GM21447 (cell line): ENCODE data around the gene PTPRJ.
"Not testable (repeated sequence)": the region's sequence is repeated elsewhere in the genome, so short reads cannot be mapped to it uniquely, and the experiment has no call there.

Source experiments
- ATAC-seq: cut with Tn5 transposase; IDR thresholded peaks from one replicate; pipeline ENCODE4 v1.9.1; 2021; ENCODE audit not compliant: unreplicated experiment

Gene PTPRJ

DNA sequence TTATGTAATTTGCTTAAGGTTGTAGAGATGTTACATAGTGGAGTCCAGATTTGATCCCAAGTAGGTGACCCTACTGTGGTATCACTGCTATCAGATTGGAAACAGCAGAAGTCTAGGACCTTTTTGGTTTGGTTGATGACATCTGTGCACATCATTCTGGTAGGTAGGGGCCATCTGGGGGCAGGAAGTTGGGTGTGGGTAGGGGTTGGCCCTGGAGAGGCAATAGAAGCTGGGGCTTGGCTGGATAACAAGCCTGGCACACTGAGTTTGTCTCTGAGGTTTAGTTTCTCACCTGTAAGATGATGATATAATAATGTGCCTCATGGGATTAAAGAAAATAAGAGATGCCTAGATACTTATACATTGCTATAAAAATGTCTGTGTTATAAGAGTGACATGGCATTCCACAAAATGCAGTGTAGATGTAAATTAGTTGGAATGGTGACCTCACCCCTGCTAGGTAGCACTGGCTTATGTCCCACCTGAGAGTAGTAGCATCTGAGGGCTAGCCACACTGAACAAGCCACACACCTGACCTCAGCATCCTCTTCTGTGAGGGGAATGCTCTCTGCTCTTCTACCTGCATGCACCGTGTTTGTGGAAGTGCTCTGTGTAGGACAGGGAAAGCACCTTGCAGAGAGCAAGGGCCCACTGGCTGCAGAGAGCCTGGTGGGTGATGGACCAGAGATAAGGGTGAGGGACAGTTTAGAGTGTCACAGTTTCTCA is 36.9 kb downstream of the PTPRJ start:
- ATAC-seq, result no peak

DNA sequence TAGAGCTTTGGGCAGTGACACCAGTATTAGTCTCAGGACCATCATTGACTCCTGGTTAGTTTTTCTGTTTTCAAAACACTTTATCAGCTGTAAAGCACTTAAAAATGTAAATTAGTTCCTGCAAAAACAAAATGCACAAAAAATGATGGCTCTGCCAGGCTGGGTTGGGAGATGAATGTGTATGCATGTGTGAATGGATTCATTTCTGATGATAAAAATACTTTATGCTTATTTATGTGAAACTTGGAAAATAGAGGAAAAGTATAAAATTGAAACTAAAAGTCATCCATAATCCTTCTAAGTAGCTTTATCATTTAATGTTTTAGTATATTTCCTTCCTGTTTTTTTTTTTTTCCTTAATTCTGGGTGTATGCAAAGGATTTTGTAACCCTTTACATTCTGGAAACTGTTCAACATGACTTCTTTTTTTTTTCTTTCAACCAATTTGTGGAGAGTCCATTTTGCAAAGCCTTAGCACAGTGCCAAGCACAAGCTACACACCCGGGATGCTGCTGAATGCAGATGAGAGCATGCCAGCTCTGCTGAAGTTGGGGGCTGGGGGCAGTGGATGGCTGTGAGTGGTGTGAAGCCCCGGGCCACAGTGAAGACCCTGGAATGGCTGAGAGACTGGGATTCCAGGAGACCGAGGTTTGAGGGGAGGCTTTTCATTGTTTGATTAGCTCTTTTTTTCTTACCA is 37.6 kb downstream of the PTPRJ start:
- no peak for ATAC-seq

DNA sequence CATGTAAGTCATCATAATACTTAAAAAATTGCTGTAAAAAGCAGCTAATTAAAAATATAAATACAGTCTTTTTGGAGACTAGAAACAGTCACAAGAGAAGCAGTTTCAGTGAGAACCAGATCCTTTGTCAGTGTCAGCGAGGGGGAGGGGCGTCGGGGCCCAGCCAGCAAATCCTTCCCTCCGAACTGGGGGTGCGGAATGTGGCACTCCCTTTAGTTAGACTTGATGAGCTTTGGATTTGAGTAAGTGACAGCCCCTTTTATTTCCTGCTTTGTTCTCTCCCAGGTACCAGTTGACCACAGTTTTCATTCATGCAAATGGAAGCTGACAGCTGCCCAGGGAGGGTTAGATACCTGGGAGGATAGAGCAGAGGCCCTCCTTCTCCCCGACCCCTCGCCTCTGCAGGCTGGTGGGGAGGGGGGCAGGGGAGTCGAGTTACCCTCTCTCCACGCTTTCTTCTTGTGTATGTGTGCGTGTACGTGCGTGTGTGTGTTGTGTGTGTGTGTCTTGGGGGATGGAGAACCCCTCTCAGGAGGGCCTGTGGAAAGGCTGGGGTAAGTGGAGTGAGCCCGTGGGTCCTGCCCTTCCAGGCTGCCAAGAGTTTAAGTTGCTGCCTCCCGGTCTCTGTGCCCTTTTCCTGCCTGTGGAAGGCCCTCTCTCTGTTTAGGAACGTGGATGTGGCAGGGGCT is 38.3 kb downstream of the PTPRJ start:
- ATAC-seq, result no peak

DNA sequence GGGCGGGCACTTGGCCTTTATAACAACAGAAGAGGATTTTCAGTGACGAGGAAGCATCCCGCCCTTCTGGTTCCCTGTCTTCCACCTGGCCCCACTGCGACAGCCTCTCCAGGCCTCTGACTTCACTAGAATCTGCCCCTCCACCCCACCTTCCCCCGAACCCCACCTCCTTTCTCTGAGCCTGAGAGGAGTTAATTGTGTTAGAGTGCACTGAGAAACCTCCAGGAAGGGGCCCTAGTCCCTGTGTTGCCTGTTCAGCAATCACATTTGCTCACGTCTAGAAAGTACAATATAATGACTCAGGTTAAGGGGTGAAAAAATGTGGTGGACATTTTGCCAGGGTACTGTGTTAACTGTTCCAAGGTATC is 38.8 kb downstream of the PTPRJ start:
- ATAC-seq, result no peak

DNA sequence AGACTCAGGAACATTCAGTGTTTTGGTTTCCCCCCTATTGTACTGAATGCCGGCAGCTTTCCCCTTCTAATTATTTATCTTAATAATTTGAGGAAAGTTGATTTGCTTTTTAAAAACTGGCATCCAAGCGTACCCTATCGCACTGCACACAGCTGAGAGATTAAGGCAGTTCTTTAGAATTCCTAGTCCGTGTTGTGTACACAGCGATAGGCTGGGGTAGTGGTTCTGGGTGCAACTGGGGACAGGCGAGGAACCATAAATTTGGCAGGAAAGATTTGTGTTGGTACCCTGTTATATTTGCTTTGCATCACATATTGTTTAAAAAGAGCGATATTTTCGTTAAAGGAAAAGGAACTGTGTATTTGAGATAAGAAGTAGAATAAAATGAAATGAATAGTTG is 39.2 kb downstream of the PTPRJ start:
- no peak for ATAC-seq

DNA sequence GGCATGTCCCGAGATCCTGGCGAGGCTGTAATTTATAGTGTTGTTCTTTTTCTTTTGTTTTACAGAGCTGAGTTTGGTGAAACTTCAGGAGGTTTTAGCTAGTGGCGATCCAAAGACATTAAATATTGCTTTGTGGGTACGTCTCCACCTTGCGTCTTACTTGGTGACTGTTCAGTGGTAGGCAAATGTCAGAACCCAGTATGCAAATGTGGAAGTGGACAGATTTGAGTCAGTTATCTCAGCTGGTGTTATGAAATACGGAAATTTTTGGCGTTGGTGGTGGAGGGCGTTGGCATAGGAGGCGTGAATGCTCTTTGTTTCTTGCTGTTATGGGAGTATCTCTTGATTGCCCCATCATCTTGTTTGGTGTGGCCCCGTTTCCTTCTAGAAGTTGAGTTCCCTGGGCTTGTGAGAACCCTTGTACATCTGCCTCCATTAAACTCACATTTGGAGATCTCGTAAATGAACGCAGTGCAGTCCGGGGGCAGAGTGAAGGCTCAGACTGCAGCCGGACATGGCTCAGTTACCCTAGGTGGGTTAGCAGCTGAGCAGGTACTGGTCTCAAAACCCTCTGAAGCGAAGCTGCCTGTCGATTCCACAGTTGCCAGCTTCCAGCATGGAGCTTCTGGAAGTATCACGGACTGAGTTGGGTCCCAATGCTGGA is 39.9 kb downstream of the PTPRJ start:
- no peak for ATAC-seq

DNA sequence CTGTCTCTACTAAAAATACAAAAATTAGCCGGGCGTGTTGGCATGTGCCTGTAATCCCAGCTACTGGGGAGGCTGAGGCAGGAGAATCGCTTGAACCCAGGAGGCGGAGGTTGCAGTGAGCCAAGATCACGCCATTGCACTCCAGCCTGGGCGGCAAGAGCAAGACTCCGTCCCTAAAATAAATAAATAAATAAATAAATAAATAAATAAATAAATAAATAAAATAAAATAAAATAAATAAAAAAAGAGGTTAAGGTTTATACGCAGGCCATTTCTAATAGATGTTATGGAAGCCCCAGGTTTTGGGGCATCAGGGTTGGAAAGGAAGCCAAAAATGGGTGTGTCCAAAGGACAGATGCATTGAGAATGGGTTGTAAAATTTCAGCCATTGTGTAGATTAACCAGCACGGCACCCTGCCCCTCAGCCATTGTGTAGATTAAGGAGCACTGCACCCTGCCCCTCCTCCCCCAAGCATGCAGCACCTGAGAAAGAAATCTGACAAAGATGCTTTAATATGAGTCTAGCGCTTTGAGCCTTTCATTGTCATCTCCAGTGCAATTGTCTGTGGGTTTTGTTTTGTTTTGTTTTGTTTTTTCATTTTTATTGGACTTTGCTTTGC is 41.0 kb downstream of the PTPRJ start:
- not testable (repeated sequence) for ATAC-seq

DNA sequence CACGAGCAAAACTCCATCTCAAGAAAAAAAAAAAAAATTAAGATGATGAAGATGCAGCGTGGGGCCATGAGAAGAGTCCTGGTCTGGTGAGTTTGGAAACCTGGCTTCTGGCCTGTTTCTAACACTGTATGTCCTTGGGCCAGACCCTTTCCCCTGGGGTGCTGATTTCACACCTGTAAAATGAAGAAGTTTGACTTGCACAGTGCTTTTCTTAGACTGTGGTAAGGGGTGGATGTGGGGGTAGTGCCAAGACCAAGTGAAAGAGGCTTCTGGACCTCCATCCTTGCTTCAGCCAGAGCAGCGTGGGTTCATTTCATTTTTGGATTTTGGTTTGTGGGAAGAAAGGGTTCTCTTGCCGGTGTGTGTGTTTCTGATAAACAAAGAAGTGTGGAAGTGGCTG is 42.1 kb downstream of the PTPRJ start:
- ATAC-seq, result no peak

DNA sequence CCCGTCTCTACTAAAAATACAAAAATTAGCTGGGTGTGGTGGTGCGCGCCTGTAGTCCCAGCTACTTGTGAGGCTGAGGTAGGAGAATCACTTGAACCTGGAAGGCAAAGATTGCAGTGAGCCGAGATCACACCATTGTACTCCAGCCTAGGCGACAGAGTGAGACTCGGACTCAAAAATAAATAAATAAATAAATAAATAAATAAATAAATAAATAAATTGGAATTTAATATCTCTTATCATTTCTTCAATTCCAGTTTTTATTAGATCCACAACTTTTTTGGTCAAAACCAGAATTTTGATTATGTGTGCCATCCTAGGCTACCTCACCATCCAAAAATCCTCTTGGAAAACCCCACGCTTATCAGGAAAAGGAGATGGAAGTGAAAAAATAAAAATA is 43.2 kb downstream of the PTPRJ start:
- ATAC-seq, result not testable (repeated sequence)

DNA sequence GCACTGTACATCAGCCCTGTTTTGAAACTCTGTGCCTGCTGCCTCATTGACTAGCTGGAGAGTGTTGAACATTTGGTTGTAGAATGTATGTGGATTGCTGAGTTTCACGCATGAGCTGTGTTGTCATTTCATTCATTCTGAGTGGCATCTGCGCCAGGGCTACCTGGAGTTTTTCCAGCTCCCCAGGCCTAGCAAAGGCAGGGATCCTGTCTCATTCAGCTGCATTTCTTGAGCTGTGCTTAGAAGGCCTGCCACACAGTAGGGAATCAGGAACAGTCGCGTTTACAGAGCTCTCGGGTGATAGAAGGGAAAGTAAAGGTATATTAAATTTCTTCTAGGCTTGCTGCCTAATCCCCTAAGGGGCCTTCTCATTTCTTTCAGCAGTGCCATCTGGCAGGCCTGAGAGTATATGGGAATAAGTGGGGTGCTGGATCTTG is 44.3 kb downstream of the PTPRJ start:
- no peak for ATAC-seq

DNA sequence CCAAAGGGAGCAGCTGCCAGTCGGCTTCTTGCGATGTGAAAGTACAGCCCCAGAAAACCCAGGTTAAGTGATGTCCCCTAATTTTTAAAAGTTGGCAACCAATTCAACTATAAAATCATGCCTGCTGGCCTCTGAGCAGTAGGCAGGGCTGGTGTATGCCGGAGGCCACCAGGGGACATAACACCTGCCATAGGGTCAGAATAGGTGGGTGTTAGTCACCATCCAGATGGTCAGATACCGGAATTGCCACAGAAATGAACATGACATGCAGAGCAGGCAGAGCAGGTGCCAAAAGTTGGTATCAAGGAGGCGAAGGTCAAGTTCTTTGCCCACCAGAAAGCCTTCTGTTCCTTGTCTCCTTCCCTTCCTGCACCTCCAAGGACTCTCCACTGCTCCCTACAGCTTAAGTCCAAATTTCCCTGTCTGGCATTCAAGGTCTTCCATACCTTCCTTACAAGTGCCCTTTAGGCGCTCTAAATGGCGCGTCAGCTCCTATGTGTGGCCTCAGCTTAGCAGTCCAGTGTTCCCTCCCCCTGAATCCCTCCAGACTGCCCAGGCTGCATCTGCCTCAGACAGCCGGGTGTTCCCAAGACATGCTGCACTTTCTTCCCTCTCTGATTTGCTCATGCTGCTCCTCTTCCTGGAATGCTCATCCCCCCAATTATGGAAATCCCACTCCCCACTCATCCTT is 45.1 kb downstream of the PTPRJ start:
- no peak for ATAC-seq

DNA sequence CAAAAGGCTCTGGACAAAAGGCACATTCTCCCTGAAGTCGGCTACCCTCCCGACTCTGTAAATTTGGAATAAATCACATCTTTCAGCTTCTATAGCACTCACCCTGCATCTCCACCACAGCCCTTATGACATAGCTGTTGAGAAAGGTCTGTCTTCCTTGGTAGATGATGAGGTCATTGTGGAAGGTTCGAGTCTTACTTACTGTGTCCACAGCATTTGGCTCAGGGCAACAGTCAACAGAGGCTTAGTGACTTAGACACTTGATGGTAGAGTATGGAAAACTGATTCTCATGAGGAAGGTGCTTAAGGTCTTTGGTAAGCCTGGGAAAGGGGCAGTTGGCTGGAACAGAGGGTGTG is 45.6 kb downstream of the PTPRJ start:
- ATAC-seq, result no peak

DNA sequence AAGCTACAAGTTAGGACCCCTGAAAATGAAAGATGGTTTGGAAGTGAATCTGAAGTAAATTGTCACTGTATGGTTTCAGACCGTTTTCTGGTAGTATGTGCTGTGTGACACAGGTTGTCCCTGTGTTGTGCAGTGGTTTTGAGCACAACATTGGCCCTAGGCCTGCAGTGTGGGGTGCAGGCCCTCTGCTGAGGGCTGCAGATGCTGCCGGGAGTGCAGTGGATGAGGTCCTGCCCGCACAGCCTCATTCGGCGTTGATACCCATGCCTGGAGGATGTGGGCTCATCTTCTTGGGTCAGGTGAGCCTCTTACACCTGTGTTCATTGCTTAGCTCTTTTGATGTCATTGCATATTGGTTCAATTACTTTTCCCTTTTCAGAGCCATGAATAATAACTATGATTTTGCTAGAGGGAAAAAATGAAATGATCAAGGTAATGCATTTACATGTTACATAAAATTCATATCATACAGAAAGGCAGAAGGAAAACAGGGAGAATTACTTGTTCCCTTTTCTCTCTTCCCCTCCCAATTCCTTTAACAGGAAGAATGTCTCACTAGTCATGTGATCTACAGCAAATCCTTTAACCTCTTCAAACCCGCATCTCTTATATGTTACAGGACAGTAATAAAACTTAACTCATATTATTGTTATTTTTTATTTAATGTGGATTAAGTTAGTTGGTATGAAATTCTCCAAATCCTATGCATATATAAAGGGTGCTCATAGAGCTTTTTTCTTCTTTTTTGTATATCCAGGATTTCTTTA is 48.7 kb downstream of the PTPRJ start:
- no peak for ATAC-seq

DNA sequence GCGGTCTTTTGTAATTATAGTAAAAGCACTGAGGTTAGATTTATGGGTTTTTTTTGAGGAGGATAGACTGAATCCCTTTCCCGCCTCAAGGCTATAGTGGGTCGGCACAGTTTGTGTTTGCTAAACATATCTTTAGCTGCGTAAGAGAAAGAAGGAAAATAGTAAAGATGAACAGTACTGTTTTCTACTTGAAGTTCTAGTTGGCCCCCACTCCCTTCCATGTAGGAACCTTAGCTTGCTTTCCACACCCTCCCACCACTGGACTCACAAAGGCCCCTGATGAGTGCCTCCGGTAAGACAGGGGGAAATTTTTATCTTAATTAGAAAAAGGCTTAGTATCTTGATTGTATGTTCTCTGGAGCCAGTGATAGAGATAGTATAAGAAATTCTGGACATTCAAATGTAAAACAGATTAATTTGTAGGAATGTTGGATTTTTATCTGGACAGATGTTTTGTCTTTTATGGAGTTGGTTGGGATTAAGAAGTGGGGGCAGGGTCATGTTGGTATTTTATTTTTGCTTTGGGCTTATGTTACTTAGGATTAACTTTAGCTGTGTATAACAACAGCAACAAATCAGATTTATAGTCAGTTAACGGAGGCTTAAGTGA is 49.4 kb downstream of the PTPRJ start:
- ATAC-seq, result no peak

DNA sequence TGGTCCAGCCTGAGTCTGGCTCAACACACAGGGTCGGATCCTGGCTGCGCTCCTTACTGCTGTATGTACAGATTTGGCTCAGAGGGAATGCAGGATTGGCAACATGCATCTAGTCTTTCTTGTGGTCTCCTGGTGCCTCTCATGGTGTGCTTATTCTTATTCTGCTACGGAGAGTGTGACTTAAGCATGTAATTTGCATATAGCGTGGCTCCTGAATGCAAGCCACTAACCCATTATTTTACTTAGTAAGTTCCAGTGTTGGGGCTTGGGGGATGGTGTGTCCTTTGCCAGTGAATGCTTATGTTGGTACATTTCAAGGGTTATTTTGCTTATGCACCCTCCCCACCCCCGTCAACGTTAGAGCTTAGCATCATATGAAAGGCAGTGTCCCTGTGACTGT is 51.2 kb downstream of the PTPRJ start:
- ATAC-seq, result peak; percentile 32

DNA sequence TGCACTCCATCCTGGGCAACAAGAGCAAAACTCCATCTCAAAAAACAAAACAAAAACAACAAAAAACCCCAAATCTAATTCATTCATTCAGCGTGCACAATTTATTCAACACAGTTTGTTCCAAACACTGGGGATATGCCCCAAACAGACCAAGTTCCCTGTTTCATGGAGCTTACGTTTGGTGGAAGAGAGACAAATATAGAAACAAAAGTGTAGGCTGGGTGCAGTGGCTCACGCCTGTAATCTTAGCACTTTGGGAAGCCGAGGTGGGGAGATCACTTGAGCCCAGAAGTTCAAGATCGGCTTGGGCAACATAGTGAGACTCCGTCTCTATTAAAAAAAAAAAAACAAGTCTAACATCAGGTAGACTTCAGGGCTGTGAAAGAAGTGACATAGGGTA is 52.4 kb downstream of the PTPRJ start:
- ATAC-seq, result no peak

DNA sequence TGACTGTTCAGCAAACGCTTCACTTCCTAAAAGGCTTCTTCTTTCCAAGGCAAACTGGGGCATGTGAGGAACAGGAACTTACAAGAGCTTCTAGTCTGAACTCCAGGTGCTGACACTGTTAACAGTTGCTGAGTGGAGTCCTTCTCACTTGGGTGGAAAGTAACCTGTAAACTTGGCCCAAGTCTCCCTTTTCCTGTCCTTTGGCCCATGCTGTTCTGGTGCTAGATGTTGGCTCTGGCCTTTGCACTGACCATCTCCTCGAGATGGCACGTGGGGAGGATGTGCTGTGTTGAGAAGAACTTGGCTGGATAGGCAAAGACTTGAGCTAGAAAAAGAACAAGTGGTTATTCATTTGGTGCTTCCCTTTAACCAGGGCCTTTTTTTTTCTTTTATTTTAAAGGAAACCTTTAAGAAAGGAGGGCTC is 53.6 kb downstream of the PTPRJ start:
- no peak for ATAC-seq

DNA sequence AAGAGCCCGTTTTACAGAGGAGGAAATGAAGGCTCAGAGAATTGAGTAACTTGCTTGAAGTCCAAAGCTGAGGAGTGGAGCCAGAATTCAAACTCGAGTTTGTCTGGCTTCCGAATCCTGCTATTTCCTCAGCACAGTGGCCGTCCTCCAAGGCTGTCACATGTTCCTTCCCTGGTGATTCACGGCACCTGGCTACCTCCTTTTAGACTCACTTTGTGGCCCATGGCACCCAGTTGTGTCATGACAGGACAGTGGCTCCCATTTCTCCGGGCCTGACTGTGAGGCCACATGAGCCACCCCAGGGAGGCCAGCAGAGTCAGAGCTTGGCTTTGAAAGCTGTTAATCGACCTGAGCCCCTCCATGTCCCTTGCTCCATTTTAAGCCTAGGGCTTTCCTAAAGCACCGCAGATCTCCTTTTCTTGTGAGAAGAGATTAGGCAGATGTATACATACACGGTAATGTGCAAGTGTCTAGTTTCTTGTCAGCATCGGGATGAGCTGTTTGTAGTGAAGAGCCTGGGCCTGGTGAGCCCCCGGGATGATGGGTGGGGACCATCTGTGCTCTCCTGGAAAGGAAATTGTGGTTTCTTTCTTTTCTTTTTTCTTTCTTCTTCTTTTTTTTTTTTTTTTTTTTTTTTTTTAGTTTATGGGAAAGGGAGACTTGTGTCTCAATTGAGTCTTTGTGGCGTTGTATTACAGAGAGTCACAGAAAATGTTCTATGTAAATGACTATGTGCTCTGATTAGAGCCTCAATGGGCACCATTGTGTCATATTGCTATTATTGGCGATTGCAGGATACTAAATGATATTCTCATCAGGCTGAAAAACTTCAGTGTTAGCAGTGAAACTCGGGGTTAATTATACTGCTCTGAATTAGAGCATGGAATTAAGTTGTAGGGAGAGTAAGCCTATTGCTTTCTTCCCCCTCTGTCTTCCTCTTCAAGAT is 54.8 kb downstream of the PTPRJ start:
- ATAC-seq, result no peak
